HepG2 (cell line): ENCODE results near the gene TXNRD2. TPM values are rescaled to one million over a fixed set of nuclear protein-coding genes. Genes with fewer than 3 reads are reported as not detected.

Experiments
- CBX1 ChIP-seq: IDR thresholded peaks from one replicate; pipeline ENCODE4 v1.6.1; 2016; ENCODE audit warnings: antibody characterized with exemption, low read depth
- ELF3 ChIP-seq: IDR thresholded peaks from 2 replicates; pipeline ENCODE4 v1.6.1; 2016; ENCODE audit warnings: missing genetic modification reagents, missing compliant biosample characterization
- GTF2F1 ChIP-seq: fragments of 150-350 bp; IDR thresholded peaks from 2 replicates; pipeline ENCODE4 v1.6.1; 2014; ENCODE audit warnings: low read length
- HNRNPK ChIP-seq: fragments of 200-400 bp; formaldehyde crosslinking; IDR thresholded peaks from 2 replicates; pipeline ENCODE4 v1.6.1; 2018; ENCODE audit warnings: low read length, low read depth, moderate library complexity, mild to moderate bottlenecking; ENCODE audit not compliant: poor library complexity, severe bottlenecking
- KIAA2018 ChIP-seq: sonication (generic); formaldehyde crosslinking; IDR thresholded peaks from 2 replicates; pipeline ENCODE4 v1.5.0; 2020; ENCODE audit warnings: mild to moderate bottlenecking, missing genetic modification reagents, borderline replicate concordance
- KLF13 ChIP-seq: sonication (generic); formaldehyde crosslinking; IDR thresholded peaks from 2 replicates; pipeline ENCODE4 v1.4.0; 2020; ENCODE audit warnings: mild to moderate bottlenecking, missing genetic modification reagents
- KLF15 ChIP-seq: sonication (generic); formaldehyde crosslinking; IDR thresholded peaks from 2 replicates; pipeline ENCODE4 v1.8.1; 2023; ENCODE audit warnings: borderline replicate concordance, mild to moderate bottlenecking, inconsistent platforms, missing genetic modification reagents, mixed read lengths
- KLF6 ChIP-seq: IDR thresholded peaks from 2 replicates; pipeline ENCODE4 v1.8.0; 2016; ENCODE audit warnings: missing biosample characterization, missing genetic modification reagents
- NFIB ChIP-seq: sonication (generic); formaldehyde crosslinking; IDR thresholded peaks from 2 replicates; pipeline ENCODE4 v1.9.0; 2021; ENCODE audit warnings: missing genetic modification reagents, mild to moderate bottlenecking, borderline replicate concordance
- SMARCC2 ChIP-seq: fragments of 450-650 bp; IDR thresholded peaks from 2 replicates; pipeline ENCODE4 v1.6.1; 2017; ENCODE audit warnings: antibody characterized with exemption, mild to moderate bottlenecking
- SMYD3 ChIP-seq: sonication (generic); formaldehyde crosslinking; IDR thresholded peaks from 2 replicates; pipeline ENCODE4 v1.8.1; 2023; ENCODE audit warnings: mild to moderate bottlenecking, missing genetic modification reagents
- TFE3 ChIP-seq: IDR thresholded peaks from 2 replicates; pipeline ENCODE4 v1.6.1; 2016
- TGIF2 ChIP-seq: IDR thresholded peaks from 2 replicates; pipeline ENCODE4 v1.6.1; 2016; ENCODE audit warnings: control low read depth, missing compliant biosample characterization
- ZBTB26 ChIP-seq: IDR thresholded peaks from 2 replicates; pipeline ENCODE4 v1.6.1; 2016; ENCODE audit warnings: missing compliant biosample characterization, missing genetic modification reagents, borderline replicate concordance
- ZFYVE20 ChIP-seq: sonication (generic); formaldehyde crosslinking; IDR thresholded peaks from 2 replicates; pipeline ENCODE4 v1.8.0; 2023; ENCODE audit warnings: low read depth, mild to moderate bottlenecking, moderate library complexity, missing genetic modification reagents, borderline replicate concordance
- ZMAT5 ChIP-seq: sonication (generic); formaldehyde crosslinking; IDR thresholded peaks from 2 replicates; pipeline ENCODE4 v1.5.0; 2020; ENCODE audit warnings: mild to moderate bottlenecking, low read depth, missing genetic modification reagents, borderline replicate concordance
- ZNF333 ChIP-seq: sonication (generic); formaldehyde crosslinking; IDR thresholded peaks from 2 replicates; pipeline ENCODE4 v1.4.0; 2020; ENCODE audit warnings: mild to moderate bottlenecking, missing genetic modification reagents, borderline replicate concordance
- ZSCAN31 ChIP-seq: sonication (generic); formaldehyde crosslinking; IDR thresholded peaks from 2 replicates; pipeline ENCODE4 v1.5.0; 2020; ENCODE audit warnings: low read depth, mild to moderate bottlenecking, missing genetic modification reagents
- polyA plus RNA-seq, 8 experiments: library from polyadenylated mRNA; depleted of rRNA in 3 of 8; stranded (reverse) in 7 of 8; unstranded in 1 of 8; fragments of >200 nt; fragmentation: Illumina TruSeq in 4 of 8; extraction: Trizol in 4 of 8; gene quantifications; 2 replicates each; pipeline versions ENCODE4 v1.2.1 to v1.2.3, GENCODE V29; 2011 to 2016; ENCODE audit warnings: low read depth in 4 of 8, missing spikeins in 1 of 8, mixed read lengths in 1 of 8; ENCODE audit not compliant: insufficient read depth in 1 of 8
- total RNA-seq, 5 experiments: library from RNA; depleted of rRNA; stranded (reverse); fragments of >200 nt; fragmentation: Illumina TruSeq; extraction: Trizol; gene quantifications; 2 replicates each; pipeline ENCODE4 v1.2.3, GENCODE V29; 2016; ENCODE audit warnings: low read depth in 1 of 5

TXNRD2 gene
- total and polyA plus RNA-seq, 2 of the 13 experiments (the other 11 are each of a cell fraction or from before 2014, with no cell fraction given) = 17.5 to 18.6 TPM

GRCh38 chr22:19892257-19892879, 49.2 kb downstream of the TXNRD2 start (continued):
- TF ChIP-seq KIAA2018 (CRISPR knock-in tag) = no peak; the same call in 1 of the 2 replicates
- TF ChIP-seq ZFYVE20 (CRISPR knock-in tag) = peak; percentile 72; the same call in 1 of the 2 replicates
- TF ChIP-seq TFE3 (CRISPR knock-in tag) = peak; percentile 94
- TF ChIP-seq ELF3 = peak; percentile 89
- peak; percentile 89 for TF ChIP-seq TGIF2 (CRISPR knock-in tag)
- no peak for TF ChIP-seq HNRNPK
- TF ChIP-seq ZMAT5 = 0 out of 2 replicates have a peak, but pooled peaks have one; percentile 49
- peak; percentile 98 for TF ChIP-seq KLF6 (CRISPR knock-in tag)
- TF ChIP-seq GTF2F1 = no peak
- TF ChIP-seq KLF13 = no peak
- TF ChIP-seq ZBTB26 = peak; percentile 90
- no peak for TF ChIP-seq SMARCC2
- no peak for TF ChIP-seq NFIB (CRISPR knock-in tag)
- TF ChIP-seq KLF15 (CRISPR knock-in tag) = peak; percentile 99
- peak; percentile 75; the same call in 1 of the 2 replicates for TF ChIP-seq ZNF333
- peak; percentile 95 for TF ChIP-seq ZSCAN31
- TF ChIP-seq CBX1 = no peak
- TF ChIP-seq SMYD3 (CRISPR knock-in tag) = peak; percentile 98
